Right atrium auricular region (tissue), 2 donors: Measurements from ENCODE around the gene DNAJB8. TPM values are rescaled to one million over a fixed set of nuclear protein-coding genes. Genes with fewer than 3 reads are reported as not detected.

ENCODE experiments used
- DNase-seq: peaks from one replicate; pipeline ENCODE4 v3.0.0-alpha.2; 2019; ENCODE audit warnings: low spot score
- H3K27ac ChIP-seq, 2 donors: fragments of 200-600 bp; sonication (generic); 1 replicate in 1 of 2; 2 replicates in 1 of 2; pipeline ENCODE4 v1.5.1; 2016 to 2019
- H3K27me3 ChIP-seq, 2 donors: fragments of 200-600 bp; sonication (generic); one replicate each; pipeline versions ENCODE4 v1.5.1 to v1.6.0; 2017 to 2019
- H3K36me3 ChIP-seq: fragments of 200-600 bp; sonication (generic); one replicate; pipeline ENCODE4 v1.5.1; 2016
- H3K4me1 ChIP-seq, 2 donors: fragments of 200-600 bp; sonication (generic); one replicate each; pipeline versions ENCODE4 v1.5.1 to v1.6.0; 2017 to 2019
- H3K4me3 ChIP-seq, 2 donors: fragments of 200-600 bp; sonication (generic); 1 replicate in 1 of 2; 2 replicates in 1 of 2; pipeline ENCODE4 v1.5.1; 2017 to 2019; ENCODE audit warnings: mild to moderate bottlenecking in 1 of 2, moderate library complexity in 1 of 2
- H3K9me3 ChIP-seq, 2 donors: fragments of 200-600 bp; sonication (generic); one replicate each; pipeline ENCODE4 v1.5.1; 2019
- CTCF ChIP-seq, 2 donors: fragments of 200-600 bp; sonication (generic); IDR thresholded peaks; one replicate each; pipeline ENCODE4 v1.5.1; 2019; ENCODE audit warnings: antibody characterized with exemption in 2 of 2
- total RNA-seq, 2 donors: library from RNA; depleted of rRNA; stranded (reverse); fragments of >200 nt; gene quantifications; one replicate each; pipeline ENCODE4 v1.1.0, GENCODE V29; 2016

Gene DNAJB8
- not detected for total RNA-seq

- TF ChIP-seq CTCF (IDR thresholded peaks at IDR 0.05), result no peak
- Histone ChIP-seq H3K9me3 (no peaks in the 10 kb centered on the region), H3K36me3 (no peaks in the 10 kb centered on the region), H3K4me3 (no peak within 1 kb of the TSS), H3K4me1 (no peaks in the 10 kb centered on the region), H3K27ac (no peak within 1 kb of the TSS), H3K27me3 (no peaks in the 10 kb centered on the region)
- DNase-seq, result no peak
Observed at GRCh38 chr3:128466840-128467541, at the start of gene DNAJB8. Gene DNAJB8, minus strand, starts transcription at chr3:128466890. Its CDS starts 3,645 bp downstream, at chr3:128463245.

- Histone ChIP-seq H3K9me3 (peaks cover 0 to 23% of the 10 kb centered on the region in 2 donors), H3K27ac (no peak overlapping the region), H3K27me3 (no peaks in the 10 kb centered on the region), H3K4me1 (no peaks in the 10 kb centered on the region), H3K4me3 (no peak overlapping the region), H3K36me3 (no peaks in the 10 kb centered on the region)
- DNase-seq, result no peak
- TF ChIP-seq CTCF (IDR thresholded peaks at IDR 0.05), result no peak
Observed at GRCh38 chr3:128515967-128516366, 49.3 kb upstream of the DNAJB8 start.

GRCh38 chr3:128508852-128509251 is 42.2 kb upstream of the DNAJB8 start:
- TF ChIP-seq CTCF (IDR thresholded peaks at IDR 0.05), result no peak
- Histone ChIP-seq H3K9me3 (peaks cover 0 to 6% of the 10 kb centered on the region in 2 donors), H3K27ac (no peak overlapping the region), H3K4me1 (no peaks in the 10 kb centered on the region), H3K27me3 (no peaks in the 10 kb centered on the region), H3K36me3 (no peaks in the 10 kb centered on the region), H3K4me3 (no peak overlapping the region)
- DNase-seq, result no peak

GRCh38 chr3:128506754-128507153 is 40.1 kb upstream of the DNAJB8 start:
- no peak for DNase-seq
- Histone ChIP-seq H3K4me3 (no peak overlapping the region), H3K4me1 (no peaks in the 10 kb centered on the region), H3K27ac (no peak overlapping the region), H3K27me3 (no peaks in the 10 kb centered on the region), H3K36me3 (no peaks in the 10 kb centered on the region), H3K9me3 (no peaks in the 10 kb centered on the region)
- no peak for TF ChIP-seq CTCF (IDR thresholded peaks at IDR 0.05)

- H3K4me1 ChIP-seq, result no peaks in the 10 kb centered on the region
- H3K9me3 ChIP-seq, result no peaks in the 10 kb centered on the region
- no peak overlapping the region for H3K27ac ChIP-seq
- no peaks in the 10 kb centered on the region for H3K27me3 ChIP-seq
- H3K36me3 ChIP-seq, result no peaks in the 10 kb centered on the region
- TF ChIP-seq CTCF (IDR thresholded peaks at IDR 0.05), result no peak
- no peak for DNase-seq
- H3K4me3 ChIP-seq, result no peak overlapping the region
Observed at GRCh38 chr3:128505771-128506170, 39.1 kb upstream of the DNAJB8 start.
